Endodermal cell (in vitro differentiated cells): Measurements from ENCODE around the gene KTN1. TPM values are rescaled to one million over a fixed set of nuclear protein-coding genes. Genes with fewer than 3 reads are reported as not detected.

Experiments
- DNase-seq: peaks from one replicate; pipeline ENCODE4 v3.0.0-alpha.2; 2017
- H3K27ac ChIP-seq: 2 replicates; pipeline ENCODE4 v1.5.1; 2013; ENCODE audit warnings: mild to moderate bottlenecking, low read depth, low read length, moderate library complexity
- H3K27me3 ChIP-seq: 2 replicates; pipeline ENCODE4 v1.6.1; 2013; ENCODE audit warnings: mild to moderate bottlenecking, low read length, moderate library complexity; ENCODE audit not compliant: insufficient read depth, control insufficient read depth, poor library complexity, severe bottlenecking
- H3K36me3 ChIP-seq: 2 replicates; pipeline ENCODE4 v1.7.0; 2013; ENCODE audit warnings: mild to moderate bottlenecking, low read length, moderate library complexity; ENCODE audit not compliant: control insufficient read depth, insufficient read depth
- H3K4me1 ChIP-seq: one replicate; pipeline ENCODE4 v1.7.0; 2013; ENCODE audit warnings: low read length; ENCODE audit not compliant: control insufficient read depth, insufficient read depth
- H3K4me3 ChIP-seq: 2 replicates; pipeline ENCODE4 v1.5.1; 2013; ENCODE audit warnings: mild to moderate bottlenecking, low read length, moderate library complexity
- H3K9ac ChIP-seq: 2 replicates; pipeline ENCODE4 v1.6.1; 2013; ENCODE audit warnings: mild to moderate bottlenecking, low read length, moderate library complexity; ENCODE audit not compliant: poor library complexity, severe bottlenecking; ENCODE audit errors: extremely low read depth
- H3K9me3 ChIP-seq: 2 replicates; pipeline ENCODE4 v1.6.1; 2013; ENCODE audit warnings: mild to moderate bottlenecking, low read length, moderate library complexity; ENCODE audit not compliant: control insufficient read depth
- H3K27ac Mint-ChIP-seq: 2 replicates; pipeline ENCODE4 v1.8.0; 2020; ENCODE audit warnings: mixed read lengths
- H3K27me3 Mint-ChIP-seq: 2 replicates; pipeline ENCODE4 v1.8.0; 2021; ENCODE audit warnings: mild to moderate bottlenecking, mixed read lengths; ENCODE audit not compliant: insufficient read depth
- H3K36me3 Mint-ChIP-seq: 2 replicates; pipeline ENCODE4 v1.8.0; 2020; ENCODE audit warnings: low read depth, mixed read lengths
- H3K4me1 Mint-ChIP-seq: 2 replicates; pipeline ENCODE4 v1.8.0; 2020; ENCODE audit warnings: mixed read lengths
- H3K4me3 Mint-ChIP-seq: 2 replicates; pipeline ENCODE4 v1.8.0; 2020; ENCODE audit warnings: mild to moderate bottlenecking, moderate library complexity, mixed read lengths
- H3K9me3 Mint-ChIP-seq: 2 replicates; pipeline ENCODE4 v1.8.0; 2020; ENCODE audit warnings: mild to moderate bottlenecking, mixed read lengths
- CTCF ChIP-seq: fragments of 200-600 bp; sonication (generic); conservative IDR thresholded peaks from 2 replicates; pipeline ENCODE4 v1.5.0; 2021; ENCODE audit warnings: antibody characterized with exemption, mild to moderate bottlenecking
- WGBS, 2 experiments: methylation state at CpG; one replicate each; pipeline versions ENCODE4 v1.1.5 to v1.1.7; 2013; ENCODE audit warnings: missing lambda C conversion rate in 2 of 2, mixed read lengths in 1 of 2; ENCODE audit not compliant: insufficient coverage in 1 of 2, insufficient read length in 1 of 2; 5-methylcytosine and 5-hydroxymethylcytosine counted together
- total RNA-seq, 2 donors: library from RNA; stranded (reverse); fragmentation: NEBNext Ultra II Directional in 1 of 2; extraction: Animal tissue kit (Norgen Biotek cat#: 25700) in 1 of 2; gene quantifications; 2 replicates in 1 of 2; 3 replicates in 1 of 2; pipeline ENCODE4 v1.2.1, GENCODE V29; 2021

Gene KTN1
- total RNA-seq, 2 donors from 2014 or later: 215 to 239 TPM

- Mint-ChIP-seq H3K36me3 (peaks cover 51% of the 10 kb centered on the region), H3K4me1 (no peaks in the 10 kb centered on the region), H3K27me3 (no peaks in the 10 kb centered on the region), H3K4me3 (no peak overlapping the region), H3K9me3 (no peaks in the 10 kb centered on the region), H3K27ac (no peak overlapping the region)
- Histone ChIP-seq H3K4me1 (no peaks in the 10 kb centered on the region), H3K4me3 (no peak overlapping the region), H3K9me3 (no peaks in the 10 kb centered on the region), H3K36me3 (peaks cover 96% of the 10 kb centered on the region), H3K27ac (no peak overlapping the region), H3K27me3 (no peaks in the 10 kb centered on the region), H3K9ac (no peak overlapping the region)
- DNase-seq: no peak
- TF ChIP-seq CTCF: no peak
- 87% methylated on average over 2 of the region's 2 CpGs; no CpG with 5 or more reads in 1 of the 2 experiments for WGBS, 2 experiments
Measured at GRCh38 chr14:55654243-55654642, 74.2 kb downstream of the KTN1 start.

DNA sequence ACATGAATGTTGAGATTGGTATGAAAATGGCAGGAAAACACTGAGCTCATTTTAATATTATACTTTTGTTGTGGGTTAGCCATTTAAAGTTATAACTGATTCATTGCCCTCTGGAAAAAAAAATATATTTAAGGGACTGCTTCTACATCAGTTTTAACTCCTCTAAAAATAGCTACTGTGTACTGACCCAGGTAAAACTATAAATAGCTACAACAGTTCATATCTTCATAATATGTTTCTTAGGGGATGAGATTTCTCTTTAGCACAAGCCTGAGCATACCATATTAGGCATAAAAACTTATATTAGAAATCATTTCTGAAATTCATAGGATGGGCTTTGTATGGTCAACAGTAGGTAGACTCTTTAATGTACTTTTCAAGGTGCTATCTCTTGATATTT lies 81.0 kb downstream of the KTN1 start:
- Mint-ChIP-seq H3K4me3 (no peak overlapping the region), H3K36me3 (peaks cover 46% of the 10 kb centered on the region), H3K27ac (no peak overlapping the region), H3K4me1 (no peaks in the 10 kb centered on the region), H3K9me3 (no peaks in the 10 kb centered on the region), H3K27me3 (no peaks in the 10 kb centered on the region)
- no peak for TF ChIP-seq CTCF
- no peak overlapping the region for H3K27ac ChIP-seq
- H3K9ac ChIP-seq: no peak overlapping the region
- no peak overlapping the region for H3K4me3 ChIP-seq
- H3K27me3 ChIP-seq: no peaks in the 10 kb centered on the region
- no peaks in the 10 kb centered on the region for H3K9me3 ChIP-seq
- no peaks in the 10 kb centered on the region for H3K4me1 ChIP-seq
- peaks cover 96% of the 10 kb centered on the region for H3K36me3 ChIP-seq
- no peak for DNase-seq

DNA sequence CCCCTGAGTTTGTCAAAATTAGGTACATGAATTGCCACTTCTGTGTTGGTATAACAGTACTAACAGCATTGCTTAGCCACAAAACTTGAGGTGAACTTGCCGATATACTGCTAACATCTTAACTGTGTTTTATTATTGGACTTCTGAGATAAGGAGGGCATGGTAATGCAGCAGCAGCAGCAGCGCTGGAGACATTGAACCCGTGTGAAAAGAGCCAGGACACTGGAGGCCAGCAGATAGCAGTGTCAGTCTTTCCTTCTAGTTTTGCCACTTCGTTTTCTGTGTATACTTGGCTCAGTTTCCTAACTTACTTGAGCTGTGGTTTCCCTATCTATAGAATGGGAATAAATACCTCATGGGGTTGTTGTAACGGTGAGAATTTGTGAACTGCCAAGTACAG lies 82.7 kb downstream of the KTN1 start:
- Histone ChIP-seq H3K9me3 (no peaks in the 10 kb centered on the region), H3K27ac (no peak overlapping the region), H3K36me3 (peaks cover 94% of the 10 kb centered on the region), H3K9ac (no peak overlapping the region), H3K4me3 (no peak overlapping the region), H3K27me3 (no peaks in the 10 kb centered on the region), H3K4me1 (no peaks in the 10 kb centered on the region)
- H3K4me1 Mint-ChIP-seq: no peaks in the 10 kb centered on the region
- no peaks in the 10 kb centered on the region for H3K9me3 Mint-ChIP-seq
- H3K27me3 Mint-ChIP-seq: no peaks in the 10 kb centered on the region
- WGBS, 2 experiments: 94 to 100% methylated on average over 4 to 5 of the region's 5 CpGs
- H3K27ac Mint-ChIP-seq: no peak overlapping the region
- TF ChIP-seq CTCF: no peak
- H3K4me3 Mint-ChIP-seq: no peak overlapping the region
- no peak for DNase-seq
- peaks cover 41% of the 10 kb centered on the region for H3K36me3 Mint-ChIP-seq
